Measurements from ENCODE around the gene PARL.

Gene PARL

GRCh38 chr3:183845608-183846288, 38.9 kb downstream of the PARL start:
- no peak for DNase-seq

- DNase-seq, result no peak
Measured at GRCh38 chr3:183845090-183845489, 39.6 kb downstream of the PARL start.

- no peak for DNase-seq
Measured at GRCh38 chr3:183844606-183845005, 40.1 kb downstream of the PARL start.

- DNase-seq, result no peak
Measured at GRCh38 chr3:183839751-183840150, 44.9 kb downstream of the PARL start.

- DNase-seq, result peak; percentile 17
Measured at GRCh38 chr3:183837894-183838293, 46.8 kb downstream of the PARL start.

- peak; percentile 42 for DNase-seq
Measured at GRCh38 chr3:183837390-183837789, 47.3 kb downstream of the PARL start.

- peak; percentile 17 for DNase-seq
Measured at GRCh38 chr3:183833516-183833915, 51.2 kb downstream of the PARL start.

GRCh38 chr3:183830187-183830586, 54.5 kb downstream of the PARL start:
- peak; percentile 46 for DNase-seq

- no peak for DNase-seq
Measured at GRCh38 chr3:183829466-183829865, 55.2 kb downstream of the PARL start.

- DNase-seq, result peak; percentile 26
Measured at GRCh38 chr3:183828538-183828870, 56.2 kb downstream of the PARL start.

- DNase-seq, result peak; percentile 53
Measured at GRCh38 chr3:183827809-183828537, 56.7 kb downstream of the PARL start.

- peak; percentile 50 for DNase-seq
Measured at GRCh38 chr3:183826448-183827250, 58.0 kb downstream of the PARL start.

- DNase-seq, result peak; percentile 83
Measured at GRCh38 chr3:183825456-183826161, 59.1 kb downstream of the PARL start, which contains the start of gene MAP6D1. Gene MAP6D1 (minus strand): TSS chr3:183825577. CDS start chr3:183825547, 30 bp downstream.

- DNase-seq, result peak; percentile 74
Measured at GRCh38 chr3:183824761-183825455, 59.8 kb downstream of the PARL start.

GRCh38 chr3:183823963-183824362, 60.7 kb downstream of the PARL start:
- peak; percentile 37 for DNase-seq

- DNase-seq, result peak; percentile 50
Measured at GRCh38 chr3:183822631-183823030, 62.0 kb downstream of the PARL start.

GRCh38 chr3:183819831-183820230, 64.8 kb downstream of the PARL start:
- DNase-seq, result peak; percentile 51

GRCh38 chr3:183818706-183819624, 65.7 kb downstream of the PARL start:
- DNase-seq, result no peak

GRCh38 chr3:183818041-183818620, 66.5 kb downstream of the PARL start:
- no peak for DNase-seq

GRCh38 chr3:183817639-183818038, 67.0 kb downstream of the PARL start:
- DNase-seq, result no peak

Measured in activated CD8-positive, alpha-beta memory T cell treated with anti-CD3 and anti-CD28 coated beads for 24 hours (primary cell).